A549 treated with RU486 at 1 μM for 4 hours (cell line): Measurements from ENCODE around the gene ZMAT2. TPM values are rescaled to one million over a fixed set of nuclear protein-coding genes. Genes with fewer than 3 reads are reported as not detected.

Source experiments
- total RNA-seq: library from RNA; stranded (reverse); fragments of 200-300 nt; extraction: Qiagen RNA extraction; gene quantifications from 5 replicates; pipeline ENCODE4 v1.2.3, GENCODE V29; 2022; ENCODE audit warnings: low read depth

The ZMAT2 gene
- 83.4 to 128 TPM (median 104 TPM) in 5 replicates for total RNA-seq

GRCh38 chr5:140700177-140701144, at the start of gene ZMAT2:
ZMAT2 (plus strand) TSS chr5:140700447; CDS start chr5:140700461, 14 bp downstream.

GRCh38 chr5:140664359-140665119, 35.7 kb upstream of the ZMAT2 start, which contains the start of gene WDR55:
WDR55 (plus strand) TSS chr5:140664904; CDS start chr5:140664913, 9 bp downstream.

GRCh38 chr5:140673187-140673976, 26.9 kb upstream of the ZMAT2 start, which contains the start of gene DND1:
DND1 (minus strand) TSS chr5:140673576; CDS start chr5:140673542, 34 bp downstream.

GRCh38 chr5:140690941-140691924, 9.0 kb upstream of the ZMAT2 start, which contains the start of the genes HARS1 and HARS2:
HARS1 (minus strand) TSS chr5:140691370; CDS start chr5:140691304, 66 bp downstream.
HARS2 (plus strand) TSS chr5:140691455; CDS start chr5:140691649, 194 bp downstream.

Other genes with a start within 250 kb of the ZMAT2 start
- gene EIF4EBP3, start 152.8 kb upstream of the ZMAT2 start, total RNA-seq, result 0.54 to 4.1 TPM (median 2.0 TPM) in 5 replicates
- 41.8 to 62.1 TPM (median 47.4 TPM) in 5 replicates for gene SRA1, start 143.0 kb upstream of the ZMAT2 start, total RNA-seq
- 3.8 to 8.1 TPM (median 6.3 TPM) in 5 replicates for gene APBB3, start 135.8 kb upstream of the ZMAT2 start, total RNA-seq
- gene SLC35A4, start 135.6 kb upstream of the ZMAT2 start, total RNA-seq, result 71.0 to 82.2 TPM (median 80.6 TPM) in 5 replicates
- 3.2 to 5.6 TPM (median 3.9 TPM) in 5 replicates for gene CD14, start 67.3 kb upstream of the ZMAT2 start, total RNA-seq
- 9.6 to 15.4 TPM (median 14.1 TPM) in 5 replicates for gene TMCO6, start 61.0 kb upstream of the ZMAT2 start, total RNA-seq
- 112 to 142 TPM (median 122 TPM) in 5 replicates for gene NDUFA2, start 52.8 kb upstream of the ZMAT2 start, total RNA-seq
- gene IK, start 52.6 kb upstream of the ZMAT2 start, total RNA-seq, result 88.3 to 127 TPM (median 99.7 TPM) in 5 replicates
- gene WDR55, start 35.5 kb upstream of the ZMAT2 start, total RNA-seq, result 28.6 to 30.9 TPM (median 29.2 TPM) in 5 replicates
- 0.48 to 0.94 TPM (median 0.73 TPM) in 5 replicates for gene DND1, start 26.9 kb upstream of the ZMAT2 start, total RNA-seq
- 78.1 to 83.6 TPM (median 79.0 TPM) in 5 replicates for gene HARS1, start 9.1 kb upstream of the ZMAT2 start, total RNA-seq
- gene HARS2, start 9.0 kb upstream of the ZMAT2 start, total RNA-seq, result 35.4 to 42.8 TPM (median 37.5 TPM) in 5 replicates
- 0.15 to 0.34 TPM (median 0.21 TPM) in 4 of 5 replicates, not detected in the other for gene PCDHA1, start 85.7 kb downstream of the ZMAT2 start, total RNA-seq
- gene PCDHA2, start 94.4 kb downstream of the ZMAT2 start, total RNA-seq, result 0.03 to 0.06 TPM in 2 of 5 replicates, not detected in the others
- 0.35 to 1.2 TPM (median 0.85 TPM) in 5 replicates for gene PCDHA3, start 100.6 kb downstream of the ZMAT2 start, total RNA-seq
- gene PCDHA4, start 106.6 kb downstream of the ZMAT2 start, total RNA-seq, result 1.3 to 1.7 TPM (median 1.5 TPM) in 5 replicates
- 0.46 to 1.0 TPM (median 0.75 TPM) in 5 replicates for gene PCDHA5, start 121.2 kb downstream of the ZMAT2 start, total RNA-seq
- gene PCDHA6, start 127.5 kb downstream of the ZMAT2 start, total RNA-seq, result 0.05 to 0.06 TPM (median 0.05 TPM) in 3 of 5 replicates, not detected in the others
- gene PCDHA7, start 133.8 kb downstream of the ZMAT2 start, total RNA-seq, result 0.05 to 0.15 TPM (median 0.11 TPM) in 4 of 5 replicates, not detected in the other
- gene PCDHA8, start 140.7 kb downstream of the ZMAT2 start, total RNA-seq, result 0.06 to 0.12 TPM (median 0.09 TPM) in 3 of 5 replicates, not detected in the others
- 0.04 TPM in 1 of 5 replicates, not detected in the others for gene PCDHA9, start 147.9 kb downstream of the ZMAT2 start, total RNA-seq
- gene PCDHA10, start 155.4 kb downstream of the ZMAT2 start, total RNA-seq, result 0.01 to 0.05 TPM in 2 of 5 replicates, not detected in the others
- 0.08 to 0.11 TPM (median 0.10 TPM) in 4 of 5 replicates, not detected in the other for gene PCDHA11, start 168.5 kb downstream of the ZMAT2 start, total RNA-seq
- 1.9 to 3.0 TPM (median 2.7 TPM) in 5 replicates for gene PCDHA12, start 174.9 kb downstream of the ZMAT2 start, total RNA-seq
- gene PCDHA13, start 181.7 kb downstream of the ZMAT2 start, total RNA-seq, result 0.06 to 0.09 TPM in 2 of 5 replicates, not detected in the others
- 1.1 to 1.9 TPM (median 1.3 TPM) in 5 replicates for gene PCDHAC1, start 225.9 kb downstream of the ZMAT2 start, total RNA-seq